ENCODE results near the gene DKK3. TPM values are rescaled to one million over a fixed set of nuclear protein-coding genes. Genes with fewer than 3 reads are reported as not detected.

DKK3 gene
- 532 TPM for total RNA-seq

GRCh38 chr11:12007769-12008737, at the start of gene DKK3:
Gene DKK3 (minus strand): TSS chr11:12008626. CDS start chr11:12008582, 44 bp downstream.

Other genes starting within 250 kb of the DKK3 start
- gene USP47, start 166.7 kb downstream of the DKK3 start, total RNA-seq: 196 TPM
- gene MICAL2, start 102.0 kb upstream of the DKK3 start, total RNA-seq: 24.3 TPM

Measured in camera-type eye (tissue), 1 donor.